ENCODE data around the gene OR10G6.

OR10G6 gene

DNA sequence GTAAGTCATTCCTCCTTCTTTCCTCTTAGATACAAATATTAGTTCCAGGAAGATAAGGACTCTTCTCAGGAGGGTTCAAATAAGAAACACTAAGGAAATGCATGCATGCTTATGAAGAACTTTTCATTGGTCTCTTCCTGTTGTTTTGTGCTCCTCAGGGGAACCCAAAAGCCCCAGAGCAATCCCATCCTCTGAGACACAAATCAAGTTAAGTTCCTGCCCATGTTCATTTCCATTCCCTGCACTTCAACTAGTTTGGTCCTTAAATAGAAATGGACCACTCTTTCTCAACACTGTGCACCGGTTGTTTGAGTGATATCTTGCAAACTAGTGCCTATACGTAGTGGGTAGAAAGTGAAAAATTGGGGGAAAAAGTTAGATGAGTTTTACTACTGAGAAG, 17.7 kb upstream of the OR10G6 start, which contains the start of gene OR10G4:
Gene OR10G4, plus strand, starts transcription at position 301 of the 400 bp plus-strand sequence. CDS start 2,578 bp downstream, outside the sequence.
- DNase-seq (ENCODE audit: insufficient read length, low spot score) (no peak), FAIRE-seq (no peak)
- TF ChIP-seq, protein P1, sequence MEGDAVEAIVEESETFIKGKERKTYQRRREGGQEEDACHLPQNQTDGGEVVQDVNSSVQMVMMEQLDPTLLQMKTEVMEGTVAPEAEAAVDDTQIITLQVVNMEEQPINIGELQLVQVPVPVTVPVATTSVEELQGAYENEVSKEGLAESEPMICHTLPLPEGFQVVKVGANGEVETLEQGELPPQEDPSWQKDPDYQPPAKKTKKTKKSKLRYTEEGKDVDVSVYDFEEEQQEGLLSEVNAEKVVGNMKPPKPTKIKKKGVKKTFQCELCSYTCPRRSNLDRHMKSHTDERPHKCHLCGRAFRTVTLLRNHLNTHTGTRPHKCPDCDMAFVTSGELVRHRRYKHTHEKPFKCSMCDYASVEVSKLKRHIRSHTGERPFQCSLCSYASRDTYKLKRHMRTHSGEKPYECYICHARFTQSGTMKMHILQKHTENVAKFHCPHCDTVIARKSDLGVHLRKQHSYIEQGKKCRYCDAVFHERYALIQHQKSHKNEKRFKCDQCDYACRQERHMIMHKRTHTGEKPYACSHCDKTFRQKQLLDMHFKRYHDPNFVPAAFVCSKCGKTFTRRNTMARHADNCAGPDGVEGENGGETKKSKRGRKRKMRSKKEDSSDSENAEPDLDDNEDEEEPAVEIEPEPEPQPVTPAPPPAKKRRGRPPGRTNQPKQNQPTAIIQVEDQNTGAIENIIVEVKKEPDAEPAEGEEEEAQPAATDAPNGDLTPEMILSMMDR (IDR thresholded peaks at IDR 0.05; ENCODE audit: insufficient read depth, missing control alignments), result no peak

DNA sequence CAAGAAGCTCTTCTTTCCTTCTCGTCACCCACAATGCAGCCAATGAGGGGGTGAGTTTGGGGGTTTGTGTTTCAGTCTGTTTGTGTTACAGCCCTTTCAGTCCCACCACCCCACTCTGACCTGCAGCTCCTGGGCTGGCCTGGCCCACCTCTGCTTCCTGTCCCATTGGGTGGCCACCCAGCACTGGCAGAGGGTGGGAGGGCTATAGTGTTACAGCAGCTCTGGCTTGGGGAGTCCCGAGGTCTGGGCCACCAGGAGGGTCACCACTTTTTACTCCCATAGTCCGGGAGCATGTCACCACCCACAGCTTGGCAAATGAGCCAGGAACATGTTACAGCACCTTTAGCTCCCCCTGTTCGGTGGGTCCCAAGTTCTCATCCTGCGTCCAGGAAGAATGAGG, 15.7 kb downstream of the OR10G6 start:
- FAIRE-seq (no peak), DNase-seq (ENCODE audit: insufficient read length, low spot score) (no peak)
- TF ChIP-seq, protein P1 (IDR thresholded peaks at IDR 0.05; ENCODE audit: insufficient read depth, missing control alignments), result no peak

DNA sequence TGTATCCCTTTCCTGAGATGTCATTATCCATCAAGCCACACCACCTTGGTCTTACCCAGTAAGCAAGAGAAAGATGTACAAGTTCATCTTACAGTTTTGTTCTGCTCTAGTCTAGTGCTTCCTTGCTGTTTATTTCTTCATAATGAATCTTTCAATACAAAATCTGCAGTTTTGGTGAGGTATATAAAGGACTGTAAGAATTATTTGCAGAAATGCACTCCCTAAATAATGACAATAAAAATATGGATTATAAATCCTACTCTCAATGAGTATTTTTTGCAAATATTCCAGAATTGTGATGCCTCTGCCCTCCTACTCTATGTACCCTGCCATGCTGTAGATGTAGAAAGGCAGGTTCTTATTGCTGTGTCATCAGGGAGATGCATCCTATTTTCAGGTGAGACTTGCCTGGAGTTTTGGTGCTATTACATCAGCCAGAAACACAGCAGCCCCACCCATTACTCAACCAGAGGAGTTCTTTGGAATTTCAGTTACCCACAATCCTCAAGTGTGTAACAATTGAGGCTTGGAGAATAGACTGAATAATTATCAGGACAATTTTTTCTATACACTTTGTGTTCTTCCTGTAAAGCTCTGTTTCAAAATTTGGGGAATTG, 17.1 kb downstream of the OR10G6 start, which contains the start of gene OR10S1:
Gene OR10S1, minus strand, starts transcription at position 51 of the 617 bp plus-strand sequence. CDS start 117 bp downstream, outside the sequence.
- DNase-seq (ENCODE audit: insufficient read length, low spot score) (no peak), FAIRE-seq (no peak)
- TF ChIP-seq, protein P1 (IDR thresholded peaks at IDR 0.05; ENCODE audit: insufficient read depth, missing control alignments), result no peak

DNA sequence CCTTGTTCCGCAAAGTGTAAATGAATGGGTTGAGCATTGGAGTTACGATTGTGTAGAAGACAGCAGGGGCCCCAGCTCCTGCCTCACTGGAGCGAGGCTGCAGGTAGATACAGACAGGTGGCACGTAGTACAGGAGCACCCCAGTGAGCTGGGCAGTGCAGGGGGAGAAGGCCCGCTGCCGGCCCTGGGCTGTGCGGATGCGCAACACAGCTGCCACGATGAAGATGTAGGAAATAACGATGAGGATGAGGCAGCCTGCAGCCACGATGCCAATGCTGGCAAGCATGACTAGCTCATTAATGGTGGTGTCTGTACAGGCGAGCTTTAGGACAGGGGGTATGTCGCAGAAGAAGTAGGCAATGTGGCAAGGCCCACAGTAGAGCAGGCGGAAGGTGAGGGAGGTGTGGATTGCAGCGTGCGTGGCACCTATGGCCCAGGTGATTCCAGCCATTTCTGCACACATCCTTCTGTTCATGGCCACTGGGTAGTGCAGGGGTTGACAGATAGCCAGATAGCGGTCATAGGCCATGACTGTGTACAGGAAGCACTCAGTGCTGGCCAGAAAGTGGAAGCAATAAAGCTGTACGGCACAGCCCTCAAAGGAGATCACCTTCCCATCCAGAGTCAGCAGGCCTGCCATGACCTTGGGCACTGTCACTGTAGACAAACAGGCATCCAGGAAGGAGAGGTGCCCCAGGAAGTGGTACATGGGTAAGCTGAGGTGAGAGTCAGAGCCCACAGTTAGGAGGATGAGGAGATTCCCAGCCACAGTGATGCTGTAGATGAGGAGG, 18.0 kb downstream of the OR10G6 start:
- TF ChIP-seq, protein P1 (IDR thresholded peaks at IDR 0.05; ENCODE audit: insufficient read depth, missing control alignments), result no peak
- FAIRE-seq (no peak), DNase-seq (ENCODE audit: insufficient read length, low spot score) (no peak)

DNA sequence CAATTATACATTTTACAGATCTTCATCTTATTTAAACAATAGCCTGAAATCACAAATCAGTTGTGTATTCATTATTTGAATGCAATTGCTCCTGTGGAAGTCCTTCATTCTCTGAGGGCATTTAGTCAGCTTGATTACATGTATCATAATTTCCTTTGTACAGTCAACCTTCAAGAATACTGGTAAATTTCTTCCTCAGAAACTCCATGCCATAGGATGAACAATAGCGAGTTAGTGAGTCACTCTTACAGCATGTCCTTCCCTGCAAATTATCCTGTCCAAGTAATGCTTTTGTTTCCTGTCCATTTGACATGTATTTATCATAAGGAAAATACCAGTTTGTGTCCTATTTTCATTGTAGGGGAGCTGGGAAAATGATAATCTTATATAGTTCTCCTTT, 21.1 kb downstream of the OR10G6 start:
- no peak for DNase-seq (ENCODE audit: insufficient read length, low spot score)
- TF ChIP-seq, protein P1 (IDR thresholded peaks at IDR 0.05; ENCODE audit: insufficient read depth, missing control alignments), result no peak
- no peak for FAIRE-seq

DNA sequence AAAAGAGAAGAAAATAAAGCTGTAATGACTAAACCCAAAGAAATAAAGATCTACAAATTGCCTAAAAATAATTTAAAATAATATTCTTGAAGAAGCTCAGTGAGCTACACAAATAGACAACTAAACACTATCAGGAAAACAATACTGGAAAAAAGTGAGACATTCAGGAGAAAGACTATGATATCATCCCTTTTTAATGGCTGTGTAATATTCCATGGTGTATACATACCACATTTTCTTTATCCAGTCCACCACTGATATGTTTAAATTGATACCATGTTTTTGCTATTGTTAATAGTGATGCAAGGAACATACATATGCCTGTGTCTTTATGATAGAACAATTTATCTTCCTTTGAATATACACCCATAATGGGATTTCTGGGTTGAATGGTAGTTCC, 38.2 kb downstream of the OR10G6 start:
- FAIRE-seq, result no peak
- TF ChIP-seq, protein P1 (IDR thresholded peaks at IDR 0.05; ENCODE audit: insufficient read depth, missing control alignments), result no peak
- DNase-seq (ENCODE audit: insufficient read length, low spot score), result no peak

DNA sequence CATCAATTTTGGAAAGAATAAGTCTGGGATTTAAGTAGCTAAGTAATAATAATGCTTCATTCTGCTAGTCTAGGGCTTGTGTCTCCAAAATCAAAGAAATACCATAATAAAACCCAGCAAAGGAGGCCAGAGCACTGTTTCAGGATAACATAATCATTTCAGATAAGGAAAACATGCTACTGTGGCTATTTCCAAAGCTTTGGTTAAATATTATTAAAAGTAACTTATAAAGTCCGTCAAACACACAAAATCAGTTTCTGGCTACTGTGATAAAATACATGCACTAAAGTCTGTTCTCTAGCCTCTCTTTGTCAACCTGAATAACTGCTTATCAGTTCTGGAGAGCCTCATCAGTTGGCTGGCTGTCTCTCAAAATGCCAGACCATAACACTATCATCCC, 49.8 kb downstream of the OR10G6 start:
- TF ChIP-seq, protein P1 (IDR thresholded peaks at IDR 0.05; ENCODE audit: insufficient read depth, missing control alignments), result no peak
- DNase-seq (ENCODE audit: insufficient read length, low spot score), result no peak
- FAIRE-seq, result no peak
